HG02973 (cell line): ENCODE measurements around the gene CACNA2D4.

Experiments
- ATAC-seq: cut with Tn5 transposase; IDR thresholded peaks from one replicate; pipeline ENCODE4 v1.9.1; 2021; ENCODE audit warnings: moderate library complexity; ENCODE audit not compliant: unreplicated experiment

Gene CACNA2D4

GRCh38 chr12:1873531-1874510 lies 44.6 kb downstream of the CACNA2D4 start:
- no peak for ATAC-seq

DNA sequence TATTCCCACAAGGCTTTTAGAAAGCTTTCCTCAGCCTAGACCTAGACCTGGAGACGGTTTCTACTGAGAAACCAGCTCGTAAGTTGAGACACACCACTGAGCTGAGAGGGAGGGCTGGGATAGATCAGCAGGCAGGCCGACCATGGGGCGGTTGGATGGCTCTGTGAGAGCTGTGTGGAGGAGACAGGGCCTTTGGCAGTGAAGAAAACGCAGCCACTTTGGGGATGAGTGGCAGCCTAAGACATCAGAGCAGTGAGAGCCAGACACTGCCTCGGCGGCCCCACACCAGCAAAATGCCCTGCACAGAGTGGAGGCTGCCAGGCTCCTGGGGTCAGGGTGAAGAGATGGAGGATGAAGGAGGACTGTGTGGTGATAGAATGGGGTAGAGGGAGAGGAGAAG lies 46.0 kb downstream of the CACNA2D4 start:
- no peak for ATAC-seq

DNA sequence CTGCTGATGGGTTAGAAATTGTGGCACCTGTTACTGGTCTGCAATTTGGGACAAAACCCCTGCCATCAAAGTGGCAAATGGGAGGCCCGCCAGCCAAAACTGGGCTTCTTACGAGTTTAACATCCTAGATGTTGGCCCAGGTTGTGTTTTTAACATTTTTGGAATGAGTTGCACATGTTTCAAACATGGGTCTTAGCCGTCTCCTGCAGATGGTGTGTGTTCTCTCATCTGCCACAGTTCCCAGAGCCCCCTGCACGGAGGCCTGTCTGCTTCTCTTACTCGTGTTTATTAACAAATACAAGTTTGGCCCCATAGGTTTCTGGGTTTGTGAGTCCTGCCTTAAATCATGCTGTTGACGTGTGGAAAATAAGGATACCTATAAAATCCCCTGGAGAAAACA lies 46.5 kb downstream of the CACNA2D4 start:
- no peak for ATAC-seq

DNA sequence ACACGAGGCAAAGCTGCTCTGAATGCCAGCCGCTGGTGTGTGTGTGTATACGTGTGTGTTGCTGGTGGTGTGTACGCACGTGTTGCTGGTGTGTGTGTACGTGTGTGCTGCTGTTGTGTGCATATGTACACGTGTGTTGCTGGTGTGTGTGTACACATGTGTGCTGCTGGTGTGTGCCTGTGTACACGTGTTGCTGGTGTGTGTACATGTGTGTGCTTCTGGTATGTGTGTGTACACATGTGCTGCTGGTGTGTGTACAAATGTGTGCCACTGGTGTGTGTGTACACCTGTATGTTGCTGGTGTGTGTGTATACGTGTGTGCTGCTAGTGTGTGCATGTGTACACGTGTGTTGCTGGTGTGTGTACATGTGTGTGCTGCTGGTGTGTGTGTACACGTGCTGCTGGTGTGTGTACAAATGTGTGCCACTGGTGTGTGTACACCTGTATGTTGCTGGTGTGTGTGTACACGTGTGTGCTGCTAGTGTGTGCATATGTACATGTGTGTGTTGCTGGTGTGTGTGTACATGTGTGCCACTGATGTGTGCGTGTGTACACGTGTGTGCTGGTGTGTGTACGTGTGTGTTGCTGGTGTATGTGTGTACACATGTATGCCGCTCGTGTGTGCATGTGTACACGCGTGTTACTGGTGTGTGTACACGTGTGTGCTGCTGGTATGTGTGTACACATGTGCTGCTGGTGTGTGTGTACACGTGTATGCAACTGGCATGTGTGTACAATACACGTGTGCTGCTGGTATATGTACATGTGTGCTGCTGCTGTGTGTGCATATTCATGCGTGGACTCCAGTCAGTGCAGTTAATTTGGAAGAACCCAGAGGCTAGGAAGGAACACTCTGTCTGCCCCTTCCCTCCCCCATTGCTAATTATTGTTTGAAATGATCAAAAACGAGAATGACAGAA lies 47.2 kb downstream of the CACNA2D4 start:
- ATAC-seq: no peak

- ATAC-seq: no peak
Measured at GRCh38 chr12:1870086-1870485, 48.4 kb downstream of the CACNA2D4 start.

DNA sequence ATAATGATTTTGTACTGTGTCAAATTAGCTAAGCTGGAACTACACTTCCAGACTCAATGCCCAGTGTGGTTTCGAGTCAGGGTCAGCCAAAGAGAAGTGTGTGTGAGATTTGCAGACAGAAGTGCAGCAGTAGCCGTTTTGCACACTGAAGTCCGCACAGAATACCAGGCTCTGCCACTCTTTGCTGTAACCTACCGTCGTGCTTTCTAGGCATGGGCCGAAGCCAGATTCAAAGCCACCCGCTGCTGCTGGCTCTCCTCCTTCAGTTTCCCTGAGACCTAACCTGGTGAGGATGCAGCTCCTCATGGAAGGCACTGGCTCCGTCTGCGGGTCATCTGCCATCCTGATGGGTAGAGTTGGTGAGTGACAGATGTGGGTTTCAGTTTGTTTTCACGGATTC lies 49.3 kb downstream of the CACNA2D4 start:
- no peak for ATAC-seq

GRCh38 chr12:1865284-1865866 lies 53.1 kb downstream of the CACNA2D4 start:
- no peak for ATAC-seq

- no peak for ATAC-seq
Measured at GRCh38 chr12:1864867-1865266, 53.6 kb downstream of the CACNA2D4 start.

GRCh38 chr12:1864456-1864855 lies 54.0 kb downstream of the CACNA2D4 start:
- ATAC-seq: no peak

- no peak for ATAC-seq
Measured at GRCh38 chr12:1863823-1864222, 54.6 kb downstream of the CACNA2D4 start.

DNA sequence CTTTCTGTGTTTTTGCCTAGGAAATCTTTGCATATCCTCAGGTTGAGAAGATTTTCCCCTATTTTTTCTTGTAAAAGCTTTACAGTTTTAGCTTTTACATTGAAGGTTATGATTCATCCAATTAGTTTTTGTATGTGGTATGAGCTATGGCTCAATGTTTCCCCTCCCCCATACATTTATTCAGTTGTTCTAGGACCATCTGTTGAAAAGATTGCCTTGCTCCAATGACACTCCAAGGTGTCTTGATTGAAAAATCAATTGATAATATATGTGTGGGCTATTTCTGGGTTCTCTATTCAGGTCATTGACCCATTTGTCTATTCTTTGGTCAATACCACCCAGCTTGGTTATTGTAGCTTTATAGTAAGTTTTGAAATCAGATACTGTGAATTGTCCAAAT lies 55.5 kb downstream of the CACNA2D4 start:
- ATAC-seq: no peak

DNA sequence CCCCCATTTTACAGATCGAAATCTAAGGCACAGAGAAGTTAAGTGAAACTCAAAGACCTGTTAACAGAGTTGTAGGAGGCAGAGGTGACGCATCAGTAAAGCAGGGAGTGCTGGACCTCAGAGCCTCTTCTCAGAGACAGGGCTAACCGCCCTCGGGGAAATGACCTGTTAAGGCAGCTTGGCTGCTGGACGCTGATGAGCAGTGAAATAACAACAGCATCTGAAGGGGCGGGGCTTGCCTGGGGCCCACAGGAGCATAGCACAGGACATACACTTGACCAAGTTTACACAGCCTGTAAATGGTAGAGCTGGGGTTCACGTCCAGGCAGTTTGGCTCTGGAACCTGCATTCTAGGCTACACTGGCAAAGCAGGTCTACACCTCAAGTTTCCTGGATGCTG lies 58.8 kb downstream of the CACNA2D4 start:
- no peak for ATAC-seq

DNA sequence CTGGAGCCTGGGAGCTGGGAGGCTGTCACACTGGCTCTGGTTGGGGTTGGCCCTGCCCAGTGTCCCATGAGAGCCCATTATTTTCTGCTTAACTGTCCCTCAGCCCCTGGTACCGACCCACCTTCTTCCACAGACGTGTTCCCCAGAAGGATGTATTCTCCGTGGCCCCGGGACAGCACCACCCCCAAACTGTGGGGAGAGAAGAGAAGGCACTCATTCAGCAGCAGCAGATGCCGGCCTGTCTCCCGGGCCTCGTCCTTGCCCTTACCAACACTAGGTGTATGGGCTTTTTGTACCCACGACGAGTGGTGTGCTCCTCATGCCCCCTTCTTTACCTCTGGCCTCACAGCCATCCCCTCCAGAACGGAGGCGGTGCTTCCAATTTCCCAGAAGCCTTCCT lies 60.0 kb downstream of the CACNA2D4 start:
- no peak for ATAC-seq

GRCh38 chr12:1857821-1858220 lies 60.6 kb downstream of the CACNA2D4 start:
- ATAC-seq: no peak

DNA sequence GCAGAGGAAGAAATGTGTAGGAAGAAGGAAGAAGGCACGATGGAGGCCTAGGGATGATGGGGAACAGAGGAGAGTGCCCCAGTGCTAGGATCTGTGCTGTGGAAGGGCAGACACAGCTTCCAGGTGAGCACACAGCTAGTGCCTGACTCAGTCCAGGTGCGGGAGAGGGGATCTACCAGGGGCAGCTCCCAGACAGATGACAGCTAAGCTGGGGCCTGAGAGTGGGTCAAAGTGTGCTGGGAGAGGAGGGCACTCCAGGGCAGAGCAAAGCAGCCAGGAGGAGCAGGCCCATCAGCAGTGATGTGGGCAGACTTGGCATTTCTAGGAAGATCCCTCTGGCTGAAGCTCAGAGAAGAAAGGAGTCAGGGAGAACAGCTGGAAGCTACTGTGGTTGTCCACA lies 61.4 kb downstream of the CACNA2D4 start:
- no peak for ATAC-seq

GRCh38 chr12:1855241-1855640 lies 63.2 kb downstream of the CACNA2D4 start:
- ATAC-seq: no peak

GRCh38 chr12:1853716-1854115 lies 64.7 kb downstream of the CACNA2D4 start:
- ATAC-seq: no peak

DNA sequence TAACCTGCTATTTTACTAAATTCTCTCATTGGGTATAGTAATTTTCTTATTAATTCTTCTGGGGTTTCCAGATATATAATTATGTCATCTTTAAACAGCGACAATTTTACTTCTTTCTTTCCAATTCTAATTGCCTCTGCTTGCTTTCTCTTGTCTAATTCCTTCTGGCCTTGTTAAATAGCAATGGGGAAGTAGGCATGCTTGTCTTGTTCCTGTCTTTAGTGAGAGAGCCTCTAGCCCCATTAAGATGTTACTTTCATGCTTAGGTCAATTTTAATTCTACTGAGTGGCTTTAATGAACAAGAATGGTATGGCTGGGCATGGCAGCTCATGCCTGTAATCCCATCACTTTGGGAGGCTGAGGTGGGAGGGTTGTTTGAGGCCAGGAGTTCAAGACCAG lies 66.4 kb downstream of the CACNA2D4 start:
- no peak for ATAC-seq

- no peak for ATAC-seq
Measured at GRCh38 chr12:1851151-1851701, 67.2 kb downstream of the CACNA2D4 start.

DNA sequence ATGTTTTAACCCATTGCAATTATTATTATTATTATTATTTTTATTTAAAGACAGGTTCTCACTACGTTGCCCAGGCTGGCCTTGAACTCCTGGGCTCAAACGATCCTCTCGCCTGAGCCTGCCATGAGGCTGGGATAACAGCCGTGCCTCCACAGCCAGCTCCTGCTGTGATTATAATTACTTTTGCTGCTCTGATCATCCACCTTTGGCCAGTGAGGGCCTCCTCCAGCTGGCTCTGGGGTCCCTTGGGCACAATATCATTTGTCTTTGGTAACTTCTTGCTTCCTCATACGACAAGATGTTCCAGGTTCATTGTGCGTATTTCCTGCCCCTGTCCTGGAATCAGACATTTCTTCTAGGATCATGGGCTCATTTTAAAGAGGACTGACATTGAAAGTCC lies 69.7 kb downstream of the CACNA2D4 start:
- ATAC-seq: no peak

- ATAC-seq: no peak
Measured at GRCh38 chr12:1848146-1848545, 70.3 kb downstream of the CACNA2D4 start.
